Fibroblast of skin of abdomen (primary cell): ENCODE data around the gene SERHL2.
"Not testable (repeated sequence)": the region's sequence is repeated elsewhere in the genome, so short reads cannot be mapped to it uniquely, and the experiment has no call there.

Experiments used
- DNase-seq: peaks from one replicate; pipeline ENCODE4 v3.0.0-alpha.2; 2013

SERHL2 gene

GRCh38 chr22:42608136-42608822 is 54.5 kb downstream of the SERHL2 start:
- DNase-seq: no peak

- DNase-seq: peak; percentile 73
Observed at GRCh38 chr22:42608823-42609361, 55.1 kb downstream of the SERHL2 start.

- no peak for DNase-seq
Observed at GRCh38 chr22:42610186-42610585, 56.4 kb downstream of the SERHL2 start.

- DNase-seq: no peak
Observed at GRCh38 chr22:42611051-42611450, 57.3 kb downstream of the SERHL2 start.

GRCh38 chr22:42612336-42612735 is 58.6 kb downstream of the SERHL2 start:
- DNase-seq: no peak

GRCh38 chr22:42613872-42614301 is 60.1 kb downstream of the SERHL2 start:
- DNase-seq: no peak

- DNase-seq: peak; percentile 99
Observed at GRCh38 chr22:42614312-42615091, 60.7 kb downstream of the SERHL2 start, which contains the start of gene POLDIP3. Gene POLDIP3, minus strand, starts transcription at chr22:42614883. Its CDS starts 26 bp downstream, at chr22:42614857.

- peak; percentile 100 for DNase-seq
Observed at GRCh38 chr22:42615092-42615859, 61.5 kb downstream of the SERHL2 start.

- not testable (repeated sequence) for DNase-seq
Observed at GRCh38 chr22:42615860-42616175, 62.1 kb downstream of the SERHL2 start.

- DNase-seq: no peak
Observed at GRCh38 chr22:42617155-42617983, 63.6 kb downstream of the SERHL2 start.

- DNase-seq: no peak
Observed at GRCh38 chr22:42619261-42620063, 65.7 kb downstream of the SERHL2 start.

- no peak for DNase-seq
Observed at GRCh38 chr22:42620084-42620483, 66.3 kb downstream of the SERHL2 start.

- peak; percentile 68 for DNase-seq
Observed at GRCh38 chr22:42621505-42622002, 67.8 kb downstream of the SERHL2 start.

GRCh38 chr22:42622061-42622710 is 68.4 kb downstream of the SERHL2 start:
- DNase-seq: no peak

- no peak for DNase-seq
Observed at GRCh38 chr22:42623301-42623751, 69.6 kb downstream of the SERHL2 start.
